IPS-18a (cell line): ENCODE results near the gene PAAF1.
"Not testable (repeated sequence)": the region's sequence is repeated elsewhere in the genome, so short reads cannot be mapped to it uniquely, and the experiment has no call there.

ENCODE experiments used
- H3K27ac ChIP-seq: one replicate; pipeline ENCODE4 v1.5.1; 2013; ENCODE audit warnings: low read length
- H3K27me3 ChIP-seq: one replicate; pipeline ENCODE4 v1.6.1; 2013; ENCODE audit warnings: mild to moderate bottlenecking, low read length; ENCODE audit not compliant: control insufficient read depth, insufficient read depth
- H3K36me3 ChIP-seq: one replicate; pipeline ENCODE4 v1.6.1; 2013; ENCODE audit warnings: low read depth, low read length; ENCODE audit not compliant: control insufficient read depth
- H3K4me1 ChIP-seq: one replicate; pipeline ENCODE4 v1.6.1; 2013; ENCODE audit warnings: low read depth, low read length; ENCODE audit not compliant: control insufficient read depth
- H3K4me3 ChIP-seq: one replicate; pipeline ENCODE4 v1.5.1; 2013; ENCODE audit warnings: low read length
- H3K9ac ChIP-seq: one replicate; pipeline ENCODE4 v1.6.1; 2013; ENCODE audit warnings: mild to moderate bottlenecking, low read length, moderate library complexity
- H3K9me3 ChIP-seq: one replicate; pipeline ENCODE4 v1.6.1; 2013; ENCODE audit warnings: low read depth, low read length; ENCODE audit not compliant: control insufficient read depth

PAAF1 gene

GRCh38 chr11:73929388-73929787 lies 52.6 kb downstream of the PAAF1 start:
- peaks cover 3% of the 10 kb centered on the region for H3K4me1 ChIP-seq
- no peak overlapping the region for H3K9ac ChIP-seq
- no peaks in the 10 kb centered on the region for H3K27me3 ChIP-seq
- no peak overlapping the region for H3K27ac ChIP-seq
- no peak overlapping the region for H3K4me3 ChIP-seq
- H3K9me3 ChIP-seq = no peaks in the 10 kb centered on the region
- peaks cover 14% of the 10 kb centered on the region for H3K36me3 ChIP-seq

GRCh38 chr11:73931039-73931645 lies 54.3 kb downstream of the PAAF1 start:
- no peaks in the 10 kb centered on the region for H3K9me3 ChIP-seq
- H3K27ac ChIP-seq = no peak overlapping the region
- peaks cover 14% of the 10 kb centered on the region for H3K36me3 ChIP-seq
- H3K27me3 ChIP-seq = no peaks in the 10 kb centered on the region
- no peak overlapping the region for H3K4me3 ChIP-seq
- H3K9ac ChIP-seq = peak overlapping the region; percentile 4
- H3K4me1 ChIP-seq = peaks cover 3% of the 10 kb centered on the region

- H3K27ac ChIP-seq = no peak overlapping the region
- no peak overlapping the region for H3K9ac ChIP-seq
- no peaks in the 10 kb centered on the region for H3K9me3 ChIP-seq
- no peaks in the 10 kb centered on the region for H3K27me3 ChIP-seq
- no peak overlapping the region for H3K4me3 ChIP-seq
- H3K4me1 ChIP-seq = peaks cover 3% of the 10 kb centered on the region
- H3K36me3 ChIP-seq = peaks cover 14% of the 10 kb centered on the region
Measured at GRCh38 chr11:73931951-73932350, 55.2 kb downstream of the PAAF1 start.

- Histone ChIP-seq H3K4me3 (no peak overlapping the region), H3K9me3 (no peaks in the 10 kb centered on the region), H3K27ac (no peak overlapping the region), H3K36me3 (peaks cover 8% of the 10 kb centered on the region), H3K27me3 (no peaks in the 10 kb centered on the region), H3K9ac (no peak overlapping the region), H3K4me1 (peaks cover 3% of the 10 kb centered on the region)
Measured at GRCh38 chr11:73932781-73933180, 56.0 kb downstream of the PAAF1 start.

GRCh38 chr11:73936047-73936446 lies 59.2 kb downstream of the PAAF1 start:
- H3K9ac ChIP-seq, H3K27me3 ChIP-seq, H3K9me3 ChIP-seq, H3K4me1 ChIP-seq, H3K4me3 ChIP-seq, H3K27ac ChIP-seq, H3K36me3 ChIP-seq: not testable (repeated sequence)

- Histone ChIP-seq H3K36me3 (peaks cover under 1% of the 10 kb centered on the region), H3K4me3 (no peak overlapping the region), H3K9me3 (no peaks in the 10 kb centered on the region), H3K9ac (no peak overlapping the region), H3K27me3 (no peaks in the 10 kb centered on the region), H3K4me1 (no peaks in the 10 kb centered on the region), H3K27ac (no peak overlapping the region)
Measured at GRCh38 chr11:73939096-73939495, 62.3 kb downstream of the PAAF1 start.

- H3K27ac ChIP-seq = no peak overlapping the region
- no peaks in the 10 kb centered on the region for H3K27me3 ChIP-seq
- H3K9me3 ChIP-seq = no peaks in the 10 kb centered on the region
- H3K4me3 ChIP-seq = no peak overlapping the region
- H3K36me3 ChIP-seq = no peaks in the 10 kb centered on the region
- H3K4me1 ChIP-seq = no peaks in the 10 kb centered on the region
- no peak overlapping the region for H3K9ac ChIP-seq
Measured at GRCh38 chr11:73940801-73941570, 64.2 kb downstream of the PAAF1 start.

GRCh38 chr11:73942010-73942409 lies 65.2 kb downstream of the PAAF1 start:
- H3K9me3 ChIP-seq = no peaks in the 10 kb centered on the region
- H3K4me3 ChIP-seq = no peak overlapping the region
- no peaks in the 10 kb centered on the region for H3K4me1 ChIP-seq
- no peak overlapping the region for H3K9ac ChIP-seq
- no peaks in the 10 kb centered on the region for H3K36me3 ChIP-seq
- H3K27me3 ChIP-seq = no peaks in the 10 kb centered on the region
- no peak overlapping the region for H3K27ac ChIP-seq

- Histone ChIP-seq H3K4me1 (no peaks in the 10 kb centered on the region), H3K36me3 (no peaks in the 10 kb centered on the region), H3K9ac (no peak overlapping the region), H3K4me3 (no peak overlapping the region), H3K9me3 (no peaks in the 10 kb centered on the region), H3K27ac (no peak overlapping the region), H3K27me3 (no peaks in the 10 kb centered on the region)
Measured at GRCh38 chr11:73944085-73944484, 67.3 kb downstream of the PAAF1 start.

GRCh38 chr11:73944901-73945300 lies 68.1 kb downstream of the PAAF1 start:
- no peaks in the 10 kb centered on the region for H3K27me3 ChIP-seq
- H3K4me3 ChIP-seq = no peak overlapping the region
- H3K9me3 ChIP-seq = no peaks in the 10 kb centered on the region
- no peaks in the 10 kb centered on the region for H3K36me3 ChIP-seq
- no peak overlapping the region for H3K9ac ChIP-seq
- H3K4me1 ChIP-seq = no peaks in the 10 kb centered on the region
- H3K27ac ChIP-seq = no peak overlapping the region

- no peaks in the 10 kb centered on the region for H3K9me3 ChIP-seq
- no peaks in the 10 kb centered on the region for H3K36me3 ChIP-seq
- H3K4me1 ChIP-seq = no peaks in the 10 kb centered on the region
- H3K4me3 ChIP-seq = no peak overlapping the region
- H3K9ac ChIP-seq = no peak overlapping the region
- H3K27me3 ChIP-seq = no peaks in the 10 kb centered on the region
- H3K27ac ChIP-seq = no peak overlapping the region
Measured at GRCh38 chr11:73945396-73945795, 68.6 kb downstream of the PAAF1 start.
